H9 (cell line): ENCODE results near the gene GSTO1. TPM values are rescaled to one million over a fixed set of nuclear protein-coding genes. Genes with fewer than 3 reads are reported as not detected.

Experiments
- DNase-seq: peaks from one replicate; pipeline ENCODE4 v3.0.0-alpha.2; 2017
- H2AFZ ChIP-seq: one replicate; pipeline ENCODE4 v1.6.1; 2013; ENCODE audit warnings: mild to moderate bottlenecking, low read length, control low read depth, moderate library complexity
- H2AK5ac ChIP-seq: 2 replicates; pipeline ENCODE4 v1.6.1; 2013; ENCODE audit warnings: low read length, control low read depth, mixed read lengths; ENCODE audit not compliant: insufficient read length
- H2BK120ac ChIP-seq: one replicate; pipeline ENCODE4 v1.6.1; 2013; ENCODE audit warnings: low read depth, mild to moderate bottlenecking, low read length, control low read depth, inconsistent platforms; ENCODE audit not compliant: poor library complexity, severe bottlenecking
- H2BK12ac ChIP-seq: 2 replicates; pipeline ENCODE4 v1.6.1; 2013; ENCODE audit warnings: low read length, control low read depth, mixed read lengths, low read depth; ENCODE audit not compliant: insufficient read length
- H2BK15ac ChIP-seq: 2 replicates; pipeline ENCODE4 v1.6.1; 2013; ENCODE audit warnings: low read depth, low read length, control low read depth
- H2BK20ac ChIP-seq: one replicate; pipeline ENCODE4 v1.6.1; 2013; ENCODE audit warnings: low read depth, mild to moderate bottlenecking, low read length, control low read depth, inconsistent platforms; ENCODE audit not compliant: poor library complexity, severe bottlenecking
- H2BK5ac ChIP-seq: 2 replicates; pipeline ENCODE4 v1.6.1; 2013; ENCODE audit warnings: low read length, control low read depth, mixed read lengths; ENCODE audit not compliant: insufficient read length
- H3K14ac ChIP-seq: 2 replicates; pipeline ENCODE4 v1.6.1; 2013; ENCODE audit warnings: low read length, control low read depth; ENCODE audit not compliant: insufficient read depth
- H3K18ac ChIP-seq: 2 replicates; pipeline ENCODE4 v1.6.1; 2013; ENCODE audit warnings: low read depth, mild to moderate bottlenecking, mixed read lengths, low read length, control low read depth; ENCODE audit not compliant: insufficient read length
- H3K23ac ChIP-seq: 2 replicates; pipeline ENCODE4 v1.6.1; 2013; ENCODE audit warnings: low read length, control low read depth, mixed read lengths, low read depth; ENCODE audit not compliant: insufficient read length
- H3K23me2 ChIP-seq: 2 replicates; pipeline ENCODE4 v1.6.1; 2013; ENCODE audit warnings: low read depth, mild to moderate bottlenecking, mixed read lengths, low read length, control low read depth; ENCODE audit not compliant: insufficient read length, poor library complexity, severe bottlenecking
- H3K27ac ChIP-seq: 2 replicates; pipeline ENCODE4 v1.5.1; 2013; ENCODE audit warnings: low read length, control low read depth, mixed read lengths, low read depth; ENCODE audit not compliant: insufficient read length
- H3K27me3 ChIP-seq: 2 replicates; pipeline ENCODE4 v1.6.1; 2013; ENCODE audit warnings: low read length, control low read depth, inconsistent platforms; ENCODE audit not compliant: insufficient read depth
- H3K4ac ChIP-seq: 2 replicates; pipeline ENCODE4 v1.6.1; 2013; ENCODE audit warnings: low read depth, mild to moderate bottlenecking, control low read depth, inconsistent platforms, low read length, moderate library complexity
- H3K4me1 ChIP-seq: 2 replicates; pipeline ENCODE4 v1.6.1; 2013; ENCODE audit warnings: low read length, control low read depth, inconsistent platforms; ENCODE audit not compliant: insufficient read depth
- H3K4me2 ChIP-seq: 2 replicates; pipeline ENCODE4 v1.6.1; 2013; ENCODE audit warnings: low read length, control low read depth, mixed read lengths; ENCODE audit not compliant: insufficient read length, insufficient read depth
- H3K56ac ChIP-seq: 2 replicates; pipeline ENCODE4 v1.6.1; 2013; ENCODE audit warnings: low read depth, mild to moderate bottlenecking, mixed read lengths, low read length, control low read depth; ENCODE audit not compliant: insufficient read length
- H3K79me1 ChIP-seq: 2 replicates; pipeline ENCODE4 v1.6.1; 2013; ENCODE audit warnings: low read depth, mild to moderate bottlenecking, moderate library complexity, low read length, control low read depth, inconsistent platforms; ENCODE audit not compliant: insufficient read depth, poor library complexity, severe bottlenecking
- H3K79me2 ChIP-seq: 2 replicates; pipeline ENCODE4 v1.6.1; 2013; ENCODE audit warnings: low read length, control low read depth, inconsistent platforms; ENCODE audit not compliant: insufficient read depth
- H3K9ac ChIP-seq: 2 replicates; pipeline ENCODE4 v1.6.1; 2013; ENCODE audit warnings: low read length, control low read depth, mixed read lengths; ENCODE audit not compliant: insufficient read length; ENCODE audit errors: extremely low read depth
- H3K9me3 ChIP-seq: one replicate; pipeline ENCODE4 v1.6.1; 2013; ENCODE audit warnings: low read depth, low read length, inconsistent platforms; ENCODE audit not compliant: control insufficient read depth
- H3T11ph ChIP-seq: one replicate; pipeline ENCODE4 v1.6.1; 2013; ENCODE audit warnings: mild to moderate bottlenecking, low read length, control low read depth, inconsistent platforms
- H4K20me1 ChIP-seq: one replicate; pipeline ENCODE4 v1.6.1; 2013; ENCODE audit not compliant: control insufficient read depth, insufficient read length, insufficient read depth
- H4K5ac ChIP-seq: 2 replicates; pipeline ENCODE4 v1.6.1; 2013; ENCODE audit warnings: low read depth, mild to moderate bottlenecking, mixed read lengths, low read length, control low read depth; ENCODE audit not compliant: insufficient read length
- H4K8ac ChIP-seq: replicated peaks from 2 replicates; pipeline ENCODE4 v1.6.1; 2013; ENCODE audit warnings: low read length, control low read depth, mixed read lengths, low read depth; ENCODE audit not compliant: insufficient read length
- H4K91ac ChIP-seq: 2 replicates; pipeline ENCODE4 v1.6.1; 2013; ENCODE audit warnings: low read depth, mild to moderate bottlenecking, moderate library complexity, mixed read lengths, low read length, control low read depth; ENCODE audit not compliant: insufficient read length
- H3K27ac Mint-ChIP-seq, 3 experiments: 2 replicates in 2 of 3; 3 replicates in 1 of 3; pipeline ENCODE4 v1.8.0; 2020 to 2021; ENCODE audit warnings: mixed read lengths in 3 of 3, mild to moderate bottlenecking in 1 of 3, moderate library complexity in 1 of 3
- H3K27me3 Mint-ChIP-seq: 2 replicates; pipeline ENCODE4 v1.8.0; 2021; ENCODE audit warnings: low read depth, mild to moderate bottlenecking, moderate library complexity, mixed read lengths
- H3K36me3 Mint-ChIP-seq, 3 experiments: 2 replicates in 2 of 3; 3 replicates in 1 of 3; pipeline ENCODE4 v1.8.0; 2020 to 2021; ENCODE audit warnings: low read depth in 3 of 3, mixed read lengths in 3 of 3; ENCODE audit not compliant: insufficient read depth in 1 of 3
- H3K4me1 Mint-ChIP-seq, 2 experiments: 2 replicates each; pipeline ENCODE4 v1.8.0; 2020; ENCODE audit warnings: mixed read lengths in 2 of 2
- H3K4me3 Mint-ChIP-seq, 2 experiments: 2 replicates in 1 of 2; 3 replicates in 1 of 2; pipeline ENCODE4 v1.8.0; 2020 to 2021; ENCODE audit warnings: mild to moderate bottlenecking in 2 of 2, mixed read lengths in 2 of 2, moderate library complexity in 1 of 2
- H3K9me3 Mint-ChIP-seq, 2 experiments: 2 replicates in 1 of 2; 3 replicates in 1 of 2; pipeline ENCODE4 v1.8.0; 2020; ENCODE audit warnings: mild to moderate bottlenecking in 2 of 2, mixed read lengths in 2 of 2, moderate library complexity in 1 of 2
- CTCF ChIP-seq: fragments of 200-600 bp; sonication (generic); conservative IDR thresholded peaks from 3 replicates; pipeline ENCODE4 v1.8.0; 2021; ENCODE audit warnings: antibody characterized with exemption, mild to moderate bottlenecking
- WGBS: extraction: QIAGEN DNeasy Blood & Tissue Kit; methylation state at CpG from one replicate; pipeline ENCODE4 v1.1.7; 2013; ENCODE audit warnings: missing lambda C conversion rate, low lambda C conversion rate, mixed read lengths; ENCODE audit not compliant: insufficient read length; ENCODE audit errors: extremely low coverage; 5-methylcytosine and 5-hydroxymethylcytosine counted together
- total RNA-seq: library from RNA; stranded (reverse); gene quantifications from 2 replicates; pipeline ENCODE4 v1.2.1, GENCODE V29; 2021

GSTO1 gene
- total RNA-seq, 1 experiment from 2014 or later, result 114 TPM

GRCh38 chr10:104276192-104276591 is 21.5 kb downstream of the GSTO1 start:
- peaks cover 7% of the 10 kb centered on the region for H3K27me3 Mint-ChIP-seq

More at GRCh38 chr10:104276192-104276591, 21.5 kb downstream of the GSTO1 start:
- no peaks in the 10 kb centered on the region for H3K27me3 ChIP-seq
- no peak overlapping the region for H2AK5ac ChIP-seq
- H2BK15ac ChIP-seq, result no peak overlapping the region
- H3K14ac ChIP-seq, result no peak overlapping the region
- H2AFZ ChIP-seq, result no peak overlapping the region
- H2BK5ac ChIP-seq, result no peak overlapping the region
- no peak overlapping the region for H3T11ph ChIP-seq
- H4K20me1 ChIP-seq, result no peaks in the 10 kb centered on the region
- H4K8ac ChIP-seq, result no peak overlapping the region
- H3K79me1 ChIP-seq, result no peaks in the 10 kb centered on the region
- H3K4me3 Mint-ChIP-seq, result no peak overlapping the region
- H3K56ac ChIP-seq, result no peak overlapping the region
- H3K23ac ChIP-seq, result no peak overlapping the region
- H3K18ac ChIP-seq, result no peak overlapping the region
- H3K27ac ChIP-seq, result no peak overlapping the region
- H3K79me2 ChIP-seq, result no peaks in the 10 kb centered on the region
- no peak overlapping the region for H4K5ac ChIP-seq
- no peak overlapping the region for H3K4ac ChIP-seq
- H3K36me3 Mint-ChIP-seq, result peaks cover 0 to 3% (median 0%) of the 10 kb centered on the region in 3 experiments; a peak in 4 of 7 replicates
- no peaks in the 10 kb centered on the region for H3K4me1 ChIP-seq
- no peak overlapping the region for H2BK12ac ChIP-seq
- no peak overlapping the region for H3K27ac Mint-ChIP-seq
- H3K4me2 ChIP-seq, result no peak overlapping the region
- H4K91ac ChIP-seq, result no peak overlapping the region
- no peak overlapping the region for H2BK120ac ChIP-seq
- no peaks in the 10 kb centered on the region for H3K9me3 Mint-ChIP-seq
- no peak for TF ChIP-seq CTCF
- H3K9me3 ChIP-seq, result no peaks in the 10 kb centered on the region
- H2BK20ac ChIP-seq, result no peak overlapping the region
- H3K23me2 ChIP-seq, result peaks cover 7% of the 10 kb centered on the region
- DNase-seq, result no peak
- H3K4me1 Mint-ChIP-seq, result peaks cover 8 to 10% of the 10 kb centered on the region in 2 experiments; a peak in 3 of 4 replicates
- WGBS, result no CpG with 5 or more reads among the region's 1 CpG
- no peak overlapping the region for H3K9ac ChIP-seq
